GM12892 (cell line): ENCODE data around the gene TMEM229A.

ENCODE experiments used
- POLR2A ChIP-seq: IDR thresholded peaks from 2 replicates; pipeline ENCODE4 v1.6.1; 2011; ENCODE audit warnings: low read depth, low read length, control low read depth
- POLR2AphosphoS5 ChIP-seq: IDR thresholded peaks from 2 replicates; pipeline ENCODE4 v1.6.1; 2011; ENCODE audit warnings: low read depth, low read length, control low read depth

- TF ChIP-seq POLR2A (no peak), POLR2AphosphoS5 (no peak)
These were observed 1.5 kb downstream of the TMEM229A start for GRCh38 chr7:124031406-124031805.
